Measurements from ENCODE around the gene LRRN4CL. TPM values are rescaled to one million over a fixed set of nuclear protein-coding genes. Genes with fewer than 3 reads are reported as not detected.
A peak's percentile ranks its signal among the peaks of the same experiment; 100 is the strongest.

LRRN4CL gene
- total and polyA plus RNA-seq, 9 of the 15 experiments (the other 6 are each of a cell fraction or from before 2014, with no cell fraction given): 0.03 to 0.11 (median 0.05) TPM; not detected in 4

DNA sequence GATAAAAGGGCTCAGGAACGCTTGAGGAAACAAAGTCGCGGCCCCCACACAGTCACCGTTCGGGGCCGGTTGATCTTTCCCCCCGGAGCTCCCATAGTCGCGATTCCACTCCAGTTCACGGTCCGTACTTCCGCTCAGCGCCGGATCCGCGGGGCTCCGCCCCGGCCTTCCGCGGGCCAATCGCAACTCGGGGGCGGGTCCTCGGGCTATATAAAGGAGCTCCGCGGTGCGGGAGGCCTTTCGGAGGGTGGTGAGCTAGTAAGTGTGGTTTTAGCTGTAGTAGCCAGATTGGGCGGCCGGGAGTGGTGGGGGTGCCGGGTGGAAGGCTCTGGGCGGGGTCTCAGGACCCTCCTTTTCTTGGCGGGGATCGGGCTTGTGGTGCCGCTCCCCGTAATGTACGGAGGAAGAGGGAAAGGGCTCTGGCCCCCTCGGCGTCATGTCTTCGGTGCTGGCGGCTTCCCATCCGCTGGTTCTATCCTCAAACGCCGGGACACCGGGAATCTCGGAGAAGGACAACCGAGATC, 24.2 kb downstream of the LRRN4CL start, which contains the start of the genes C11orf98 and CSKMT (continued):
- TF ChIP-seq ZNF77 (CRISPR knock-in tag; IDR thresholded peaks at IDR 0.05) (peak; percentile 94), CBX3 (IDR thresholded peaks at IDR 0.05; ENCODE audit: borderline replicate concordance in 1 of 2, low read length in 2 of 2) (no peak), RBM25 (IDR thresholded peaks at IDR 0.05; ENCODE audit: low read depth, low read length, severe bottlenecking) (peak; percentile 58), CBFA2T3 (IDR thresholded peaks at IDR 0.05) (no peak), TCFL5 (CRISPR knock-in tag; conservative IDR thresholded peaks at IDR 0.05) (no peak), NFE2L1 (tag; IDR thresholded peaks at IDR 0.05; ENCODE audit: borderline replicate concordance, low read depth) (no peak), ZNF699 (CRISPR knock-in tag; IDR thresholded peaks at IDR 0.05; ENCODE audit: insufficient replicate concordance) (no peak), HDAC1 (IDR thresholded peaks at IDR 0.05) (peak in 1 of 2 experiments; percentile 51; a peak in 2 of 4 replicates), SREBF1 (IDR thresholded peaks at IDR 0.05; ENCODE audit: borderline replicate concordance, low read depth, low read length) (no peak), ZNF668 (CRISPR knock-in tag; IDR thresholded peaks at IDR 0.05) (no peak), KLF6 (CRISPR knock-in tag; IDR thresholded peaks at IDR 0.05; ENCODE audit: borderline replicate concordance) (no peak), ZC3H11A (IDR thresholded peaks at IDR 0.05; ENCODE audit: low read depth, low read length) (no peak), EWSR1 (IDR thresholded peaks at IDR 0.05; ENCODE audit: borderline replicate concordance, low read depth, partially characterized antibody) (no peak), HCFC1 (IDR thresholded peaks at IDR 0.05; ENCODE audit: low read depth, low read length) (peak; percentile 59; the same call in 1 of the 2 replicates), PHF21A (IDR thresholded peaks at IDR 0.05; ENCODE audit: borderline replicate concordance, low read depth) (peak; percentile 83; the same call in 1 of the 2 replicates)
- TF ChIP-seq, protein P1, sequence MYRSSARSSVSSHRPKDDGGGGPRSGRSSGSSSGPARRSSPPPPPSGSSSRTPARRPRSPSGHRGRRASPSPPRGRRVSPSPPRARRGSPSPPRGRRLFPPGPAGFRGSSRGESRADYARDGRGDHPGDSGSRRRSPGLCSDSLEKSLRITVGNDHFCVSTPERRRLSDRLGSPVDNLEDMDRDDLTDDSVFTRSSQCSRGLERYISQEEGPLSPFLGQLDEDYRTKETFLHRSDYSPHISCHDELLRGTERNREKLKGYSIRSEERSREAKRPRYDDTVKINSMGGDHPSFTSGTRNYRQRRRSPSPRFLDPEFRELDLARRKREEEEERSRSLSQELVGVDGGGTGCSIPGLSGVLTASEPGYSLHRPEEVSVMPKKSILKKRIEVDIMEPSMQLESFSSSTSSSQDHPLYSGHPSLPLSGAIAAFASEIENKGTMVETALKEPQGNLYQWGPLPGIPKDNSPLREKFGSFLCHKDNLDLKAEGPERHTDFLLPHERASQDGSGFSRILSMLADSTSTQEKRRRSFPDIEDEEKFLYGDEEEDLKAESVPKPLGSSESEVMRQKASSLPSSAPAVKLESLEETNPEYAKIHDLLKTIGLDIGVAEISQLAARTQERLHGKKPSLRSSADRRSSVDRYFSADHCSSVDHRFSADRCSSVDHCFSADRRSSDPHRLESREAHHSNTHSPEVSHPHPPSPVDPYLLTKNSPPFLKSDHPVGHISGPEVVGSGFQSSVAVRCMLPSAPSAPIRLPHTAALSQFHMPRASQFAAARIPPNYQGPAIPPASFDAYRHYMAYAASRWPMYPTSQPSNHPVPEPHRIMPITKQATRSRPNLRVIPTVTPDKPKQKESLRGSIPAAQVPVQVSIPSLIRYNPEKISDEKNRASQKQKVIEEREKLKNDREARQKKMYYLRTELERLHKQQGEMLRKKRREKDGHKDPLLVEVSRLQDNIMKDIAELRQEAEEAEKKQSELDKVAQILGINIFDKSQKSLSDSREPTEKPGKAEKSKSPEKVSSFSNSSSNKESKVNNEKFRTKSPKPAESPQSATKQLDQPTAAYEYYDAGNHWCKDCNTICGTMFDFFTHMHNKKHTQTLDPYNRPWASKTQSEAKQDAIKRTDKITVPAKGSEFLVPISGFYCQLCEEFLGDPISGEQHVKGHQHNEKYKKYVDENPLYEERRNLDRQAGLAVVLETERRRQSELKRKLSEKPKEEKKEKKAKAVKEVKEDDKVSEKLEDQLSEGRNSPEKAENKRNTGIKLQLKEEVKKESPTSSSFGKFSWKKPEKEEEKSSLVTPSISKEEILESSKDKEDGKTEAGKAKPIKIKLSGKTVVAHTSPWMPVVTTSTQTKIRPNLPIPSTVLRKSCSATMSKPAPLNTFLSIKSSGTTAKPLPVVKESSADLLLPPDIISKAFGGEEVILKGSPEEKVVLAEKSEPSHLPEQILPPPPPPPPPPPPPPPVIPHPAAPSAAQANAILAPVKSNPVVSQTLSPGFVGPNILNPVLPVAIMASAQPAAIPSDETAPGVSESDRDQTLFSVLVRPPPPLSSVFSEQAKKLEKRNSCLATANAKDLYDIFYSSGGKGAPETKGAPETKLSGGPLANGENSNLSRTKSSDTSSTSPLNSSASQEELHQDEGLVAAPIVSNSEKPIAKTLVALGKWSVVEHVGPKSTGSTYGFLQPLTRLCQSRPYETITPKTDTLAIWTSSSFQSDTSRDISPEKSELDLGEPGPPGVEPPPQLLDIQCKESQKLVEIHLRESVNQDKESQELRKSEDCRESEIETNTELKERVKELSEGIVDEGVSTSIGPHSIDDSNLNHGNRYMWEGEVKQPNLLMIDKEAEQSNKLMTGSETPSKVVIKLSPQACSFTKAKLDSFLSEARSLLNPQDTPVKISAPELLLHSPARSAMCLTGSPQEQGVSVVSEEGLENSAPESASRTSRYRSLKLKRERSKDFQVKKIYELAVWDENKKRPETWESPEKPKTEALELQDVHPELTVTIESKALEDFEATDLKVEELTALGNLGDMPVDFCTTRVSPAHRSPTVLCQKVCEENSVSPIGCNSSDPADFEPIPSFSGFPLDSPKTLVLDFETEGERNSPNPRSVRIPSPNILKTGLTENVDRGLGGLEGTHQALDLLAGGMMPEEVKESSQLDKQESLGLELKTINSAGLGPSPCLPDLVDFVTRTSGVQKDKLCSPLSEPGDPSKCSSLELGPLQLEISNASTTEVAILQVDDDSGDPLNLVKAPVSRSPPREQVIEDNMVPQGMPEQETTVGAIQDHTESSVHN (IDR thresholded peaks at IDR 0.05; ENCODE audit: borderline replicate concordance in 1 of 2, low read depth in 1 of 2): peak in 1 of 2 experiments; percentile 37; a peak in 1 of 4 replicates
- TF ChIP-seq, protein P2, sequence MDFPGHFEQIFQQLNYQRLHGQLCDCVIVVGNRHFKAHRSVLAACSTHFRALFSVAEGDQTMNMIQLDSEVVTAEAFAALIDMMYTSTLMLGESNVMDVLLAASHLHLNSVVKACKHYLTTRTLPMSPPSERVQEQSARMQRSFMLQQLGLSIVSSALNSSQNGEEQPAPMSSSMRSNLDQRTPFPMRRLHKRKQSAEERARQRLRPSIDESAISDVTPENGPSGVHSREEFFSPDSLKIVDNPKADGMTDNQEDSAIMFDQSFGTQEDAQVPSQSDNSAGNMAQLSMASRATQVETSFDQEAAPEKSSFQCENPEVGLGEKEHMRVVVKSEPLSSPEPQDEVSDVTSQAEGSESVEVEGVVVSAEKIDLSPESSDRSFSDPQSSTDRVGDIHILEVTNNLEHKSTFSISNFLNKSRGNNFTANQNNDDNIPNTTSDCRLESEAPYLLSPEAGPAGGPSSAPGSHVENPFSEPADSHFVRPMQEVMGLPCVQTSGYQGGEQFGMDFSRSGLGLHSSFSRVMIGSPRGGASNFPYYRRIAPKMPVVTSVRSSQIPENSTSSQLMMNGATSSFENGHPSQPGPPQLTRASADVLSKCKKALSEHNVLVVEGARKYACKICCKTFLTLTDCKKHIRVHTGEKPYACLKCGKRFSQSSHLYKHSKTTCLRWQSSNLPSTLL (IDR thresholded peaks at IDR 0.05): no peak
- TF ChIP-seq, protein P3, sequence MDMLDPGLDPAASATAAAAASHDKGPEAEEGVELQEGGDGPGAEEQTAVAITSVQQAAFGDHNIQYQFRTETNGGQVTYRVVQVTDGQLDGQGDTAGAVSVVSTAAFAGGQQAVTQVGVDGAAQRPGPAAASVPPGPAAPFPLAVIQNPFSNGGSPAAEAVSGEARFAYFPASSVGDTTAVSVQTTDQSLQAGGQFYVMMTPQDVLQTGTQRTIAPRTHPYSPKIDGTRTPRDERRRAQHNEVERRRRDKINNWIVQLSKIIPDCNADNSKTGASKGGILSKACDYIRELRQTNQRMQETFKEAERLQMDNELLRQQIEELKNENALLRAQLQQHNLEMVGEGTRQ (CRISPR knock-in tag; IDR thresholded peaks at IDR 0.05): no peak

All from K562 (cell line).